IMR-90 (cell line): ENCODE measurements around the gene GPX4. TPM values are rescaled to one million over a fixed set of nuclear protein-coding genes. Genes with fewer than 3 reads are reported as not detected.
A peak's percentile ranks its signal among the peaks of the same experiment; 100 is the strongest.

Experiments
- ATAC-seq: fragments of 200-7000 bp; cut with Tn5 transposase; 2 replicates; pipeline ENCODE4 v1.9.1; 2020; ENCODE audit warnings: low read depth, mild to moderate bottlenecking, moderate library complexity
- BruUV-seq: library from RNA; stranded (reverse); fragments of 400-500 nt; replicated peaks from 2 replicates; lab custom pipeline; 2021; lab: Mats Ljungman, UMichigan
- CTCF ChIA-PET: fragments of 300-600 bp; formaldehyde crosslinking; extraction: SDS; loops from one replicate; lab custom pipeline; 2021; ENCODE audit warnings: antibody characterized with exemption; lab: Yijun Ruan, JAX
- POLR2A ChIA-PET: fragments of 300-600 bp; sonication (Branson Sonifier 250); formaldehyde crosslinking; loops from one replicate; lab custom pipeline; 2022; ENCODE audit warnings: antibody characterized with exemption; ENCODE audit not compliant: unreplicated experiment; lab: Charles Lee
- DNase-seq: peaks from one replicate; pipeline ENCODE4 v3.0.0; 2013
- H2AFZ ChIP-seq: replicated peaks from 2 replicates; pipeline ENCODE3; 2013; ENCODE audit warnings: low read length, mild to moderate bottlenecking; ENCODE audit not compliant: poor library complexity
- H2AK5ac ChIP-seq: 2 replicates; pipeline ENCODE4 v1.6.1; 2013; ENCODE audit warnings: low read depth, low read length, inconsistent platforms
- H2AK9ac ChIP-seq: replicated peaks from 2 replicates; pipeline ENCODE3; 2013; ENCODE audit warnings: mild to moderate bottlenecking, low read depth, low read length, moderate library complexity; ENCODE audit not compliant: poor library complexity
- H2BK120ac ChIP-seq: 2 replicates; pipeline ENCODE4 v1.6.1; 2013; ENCODE audit warnings: low read depth, low read length, inconsistent platforms
- H2BK15ac ChIP-seq: 3 replicates; pipeline ENCODE4 v1.6.1; 2013; ENCODE audit warnings: low read depth, low read length, inconsistent platforms
- H2BK20ac ChIP-seq: 2 replicates; pipeline ENCODE4 v1.6.1; 2013; ENCODE audit warnings: low read depth, mild to moderate bottlenecking, inconsistent platforms, low read length, moderate library complexity
- H2BK5ac ChIP-seq: 2 replicates; pipeline ENCODE4 v1.6.1; 2013; ENCODE audit warnings: mild to moderate bottlenecking, low read depth, low read length, inconsistent platforms; ENCODE audit not compliant: poor library complexity, severe bottlenecking
- H3K14ac ChIP-seq: replicated peaks from 2 replicates; pipeline ENCODE4 v1.6.1; 2013; ENCODE audit warnings: low read depth, low read length, inconsistent platforms
- H3K18ac ChIP-seq: 2 replicates; pipeline ENCODE4 v1.6.1; 2013; ENCODE audit warnings: low read depth, low read length, control low read depth
- H3K23ac ChIP-seq: 2 replicates; pipeline ENCODE4 v1.6.1; 2013; ENCODE audit warnings: low read depth, low read length, inconsistent platforms
- H3K27ac ChIP-seq: 2 replicates; pipeline ENCODE4 v1.5.1; 2013; ENCODE audit warnings: mild to moderate bottlenecking, control low read depth, low read length; ENCODE audit not compliant: insufficient read depth
- H3K27me3 ChIP-seq: 2 replicates; pipeline ENCODE4 v1.6.1; 2013; ENCODE audit warnings: low read length; ENCODE audit not compliant: control insufficient read depth, insufficient read depth
- H3K36me3 ChIP-seq: 2 replicates; pipeline ENCODE4 v1.6.1; 2013; ENCODE audit warnings: low read length, mixed read lengths; ENCODE audit not compliant: control insufficient read depth, insufficient read depth
- H3K4ac ChIP-seq: 2 replicates; pipeline ENCODE4 v1.6.1; 2013; ENCODE audit warnings: low read depth, low read length, inconsistent platforms
- H3K4me1 ChIP-seq: 2 replicates; pipeline ENCODE4 v1.6.1; 2013; ENCODE audit warnings: low read length, mixed read lengths; ENCODE audit not compliant: control insufficient read depth, insufficient read depth
- H3K4me2 ChIP-seq: 2 replicates; pipeline ENCODE4 v1.6.1; 2013; ENCODE audit warnings: low read depth, mild to moderate bottlenecking, control low read depth, low read length, moderate library complexity
- H3K4me3 ChIP-seq: 2 replicates; pipeline ENCODE4 v1.5.1; 2013; ENCODE audit warnings: low read depth, mild to moderate bottlenecking, control low read depth, low read length, moderate library complexity; ENCODE audit not compliant: insufficient read depth
- H3K56ac ChIP-seq: 2 replicates; pipeline ENCODE4 v1.6.1; 2013; ENCODE audit warnings: low read length, inconsistent platforms; ENCODE audit not compliant: insufficient read depth; ENCODE audit errors: extremely low read depth
- H3K79me1 ChIP-seq, 2 experiments: 2 replicates each; pipeline ENCODE4 v1.6.1; 2013; ENCODE audit warnings: low read length in 2 of 2, inconsistent platforms in 1 of 2, low read depth in 1 of 2
- H3K9ac ChIP-seq: 2 replicates; pipeline ENCODE4 v1.6.1; 2013; ENCODE audit warnings: low read depth, low read length, control low read depth
- H3K9me1 ChIP-seq: 2 replicates; pipeline ENCODE4 v1.6.1; 2013; ENCODE audit warnings: low read length, inconsistent platforms; ENCODE audit not compliant: insufficient read depth
- H3K9me3 ChIP-seq: 2 replicates; pipeline ENCODE4 v1.6.1; 2013; ENCODE audit warnings: low read length; ENCODE audit not compliant: control insufficient read depth, insufficient read depth
- H4K20me1 ChIP-seq: 2 replicates; pipeline ENCODE4 v1.6.1; 2013; ENCODE audit warnings: low read length, inconsistent platforms; ENCODE audit not compliant: insufficient read depth
- H4K5ac ChIP-seq: 2 replicates; pipeline ENCODE4 v1.6.1; 2013; ENCODE audit warnings: mild to moderate bottlenecking, low read depth, low read length, control low read depth
- H4K8ac ChIP-seq, 2 experiments: 2 replicates each; pipeline ENCODE4 v1.6.1; 2013; ENCODE audit warnings: low read depth in 2 of 2, low read length in 2 of 2, control low read depth in 1 of 2, inconsistent platforms in 1 of 2
- H4K91ac ChIP-seq: 2 replicates; pipeline ENCODE4 v1.6.1; 2013; ENCODE audit warnings: low read depth, low read length, inconsistent platforms; ENCODE audit not compliant: insufficient read depth
- CEBPB ChIP-seq: IDR thresholded peaks from 2 replicates; pipeline ENCODE4 v1.6.1; 2012; ENCODE audit warnings: low read depth, low read length, improper control_type of control experiment
- MXI1 ChIP-seq: IDR thresholded peaks from 2 replicates; pipeline ENCODE4 v1.6.1; 2012; ENCODE audit warnings: low read depth, mild to moderate bottlenecking, low read length, moderate library complexity, borderline replicate concordance
- POLR2A ChIP-seq: IDR thresholded peaks from 2 replicates; pipeline ENCODE4 v1.6.1; 2012; ENCODE audit warnings: mild to moderate bottlenecking, low read depth, low read length
- SMC3 ChIP-seq: fragments of 150-350 bp; IDR thresholded peaks from 2 replicates; pipeline ENCODE4 v1.6.1; 2016; ENCODE audit warnings: low read depth, mild to moderate bottlenecking, antibody characterized with exemption, low read length, moderate library complexity
- WGBS, 2 experiments: methylation state at CpG; one replicate each; pipeline versions ENCODE4 v1.1.5 to v1.1.7; 2013; ENCODE audit warnings: missing lambda C conversion rate in 2 of 2; ENCODE audit not compliant: insufficient read length in 1 of 2; ENCODE audit errors: extremely low coverage in 2 of 2; 5-methylcytosine and 5-hydroxymethylcytosine counted together
- dilution Hi-C: fragments of 300-500 bp; cut with HindIII; formaldehyde crosslinking; loops from one replicate; pipeline ENCODE4 v1.14.3; 2018; ENCODE audit warnings: low sequenced_read_pairs; ENCODE audit not compliant: unreplicated experiment
- in situ Hi-C: fragments of 300-500 bp; cut with MboI; formaldehyde crosslinking; loops from 3 replicates; pipeline ENCODE4 v1.14.3; 2019; ENCODE audit warnings: low sequenced_read_pairs, inconsistent platforms, mixed read lengths
- intact Hi-C: fragments of 100-400 bp; cut with micrococcal nuclease; formaldehyde crosslinking; loops from 2 replicates; pipeline ENCODE4 v1.10.0; 2022
- polyA plus RNA-seq, 3 experiments: library from polyadenylated mRNA; depleted of rRNA; stranded (reverse); fragments of >200 nt; gene quantifications; 2 replicates each; pipeline ENCODE4 v1.2.3, GENCODE V29; 2012; ENCODE audit warnings: low replicate concordance in 1 of 3
- total RNA-seq: library from RNA; depleted of rRNA; stranded (reverse); fragments of >200 nt; gene quantifications from 2 replicates; pipeline ENCODE4 v1.2.3, GENCODE V29; 2012

The GPX4 gene
- total and polyA plus RNA-seq, 2 of the 4 experiments (the other 2 are of a cell fraction) = 357 to 1,083 TPM

- no peak overlapping the region for H3K4ac ChIP-seq
- H2BK15ac ChIP-seq = no peak overlapping the region
- no peak for DNase-seq
- TF ChIP-seq MXI1 (no peak), POLR2A (peak; percentile 22; the same call in 1 of the 2 replicates), CEBPB (no peak), SMC3 (no peak)
- intact Hi-C loops = no loop called here
- in situ Hi-C loops = loop anchor here (5.0 kb wide), 1 partner anchor 93 kb away; no protein-coding TSS in a partner anchor
- H3K4me1 ChIP-seq = peaks cover 12% of the 10 kb centered on the region
- H3K4me2 ChIP-seq = no peak overlapping the region
- ATAC-seq = no peak
- H3K18ac ChIP-seq = no peak overlapping the region
- H3K27me3 ChIP-seq = no peaks in the 10 kb centered on the region
- H4K20me1 ChIP-seq = peaks cover 54% of the 10 kb centered on the region
- H4K91ac ChIP-seq = no peak overlapping the region
- no peak overlapping the region for H3K14ac ChIP-seq
- no peak overlapping the region for H3K56ac ChIP-seq
- peaks cover 3 to 41% of the 10 kb centered on the region in 2 experiments; a peak in 3 of 4 replicates for H3K79me1 ChIP-seq
- no peak overlapping the region for H3K9ac ChIP-seq
- no TSS peak for BruUV-seq
- H2AFZ ChIP-seq = no peak overlapping the region
- no peak overlapping the region for H2BK20ac ChIP-seq
- H3K9me1 ChIP-seq = no peaks in the 10 kb centered on the region
- peak overlapping the region; percentile 42 for H2AK9ac ChIP-seq
- ChIA-PET POLR2A (no interaction called here), CTCF (no interaction called here)
- H3K36me3 ChIP-seq = peaks cover 76% of the 10 kb centered on the region
- H2AK5ac ChIP-seq = no peak overlapping the region
- H4K5ac ChIP-seq = no peak overlapping the region
- no peak overlapping the region for H3K27ac ChIP-seq
- H2BK5ac ChIP-seq = no peak overlapping the region
- no peak overlapping the region for H3K23ac ChIP-seq
- no peak overlapping the region for H2BK120ac ChIP-seq
- dilution Hi-C loops = no loop called here
- H3K4me3 ChIP-seq = no peak overlapping the region
- WGBS, 2 experiments = 90% methylated on average over 19 of the region's 48 CpGs; no CpG with 5 or more reads in 1 of the 2 experiments
- no peak overlapping the region for H4K8ac ChIP-seq
- no peaks in the 10 kb centered on the region for H3K9me3 ChIP-seq
These were observed 5.3 kb downstream of the GPX4 start for GRCh38 chr19:1109032-1109551.
